Left colon (tissue), 2 donors: Measurements from ENCODE around the gene RBFOX2. TPM values are rescaled to one million over a fixed set of nuclear protein-coding genes. Genes with fewer than 3 reads are reported as not detected.

ENCODE experiments used
- ATAC-seq: fragments of 200-7000 bp; cut with Tn5 transposase; one replicate; pipeline ENCODE4 v1.9.1; 2020; ENCODE audit warnings: mild to moderate bottlenecking, moderate library complexity
- DNase-seq, 2 donors: peaks; one replicate each; pipeline ENCODE4 v3.0.0-alpha.2; 2020
- intact Hi-C, 2 donors: fragments of 100-400 bp; cut with DNase I in 1 of 2; cut with micrococcal nuclease in 1 of 2; formaldehyde crosslinking; loops; one replicate each; pipeline versions ENCODE4 v1.11.2 to v1.14.0; 2022; cut with DNase I, micrococcal nuclease
- total RNA-seq, 2 donors: library from RNA; stranded (reverse); fragmentation: NEBNext Ultra II Directional; extraction: Animal tissue kit (Norgen Biotek cat#: 25700); gene quantifications; one replicate each; pipeline ENCODE4 v1.2.1, GENCODE V29; 2021
- donor health status: DM: no; HTN: no; CAD: no.
- donor health status: DM: yes; HTN: yes; CAD: no.

Gene RBFOX2
- total RNA-seq, 2 donors from 2014 or later: 34.3 to 48.8 TPM

DNA sequence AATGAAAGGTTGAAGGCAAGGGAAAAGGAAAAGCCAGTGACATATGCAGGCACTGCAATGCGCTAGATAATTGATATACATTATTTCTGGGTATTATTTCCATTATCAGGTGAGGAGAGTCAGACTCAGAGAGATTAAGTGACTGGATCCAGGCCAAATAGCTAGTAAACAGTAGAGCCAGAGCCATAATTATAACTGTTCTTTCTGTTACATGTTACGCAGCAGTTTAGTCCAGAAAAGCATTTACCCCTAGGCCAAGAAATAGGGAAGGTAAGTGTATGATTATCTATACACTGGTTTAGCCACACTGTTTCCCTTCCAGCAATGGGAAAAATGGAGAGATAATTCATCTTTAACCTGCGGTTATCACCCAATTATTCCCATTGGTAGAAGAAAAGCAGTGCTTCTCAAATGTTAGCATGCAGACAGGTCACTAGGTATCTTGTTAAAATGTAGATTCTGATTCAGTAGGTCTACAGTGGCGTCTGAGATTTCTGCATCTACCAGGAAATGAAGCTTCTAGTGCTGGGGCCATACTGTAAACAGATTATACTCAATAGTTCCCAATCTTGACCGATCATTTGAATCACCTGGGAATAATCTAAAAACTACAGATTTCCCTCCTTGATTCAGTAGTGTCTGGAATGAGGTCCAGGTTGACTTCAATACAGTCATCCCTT lies 69.4 kb downstream of the RBFOX2 start:
- DNase-seq: no peak
- intact Hi-C loops: no loop called here
- ATAC-seq: no peak

DNA sequence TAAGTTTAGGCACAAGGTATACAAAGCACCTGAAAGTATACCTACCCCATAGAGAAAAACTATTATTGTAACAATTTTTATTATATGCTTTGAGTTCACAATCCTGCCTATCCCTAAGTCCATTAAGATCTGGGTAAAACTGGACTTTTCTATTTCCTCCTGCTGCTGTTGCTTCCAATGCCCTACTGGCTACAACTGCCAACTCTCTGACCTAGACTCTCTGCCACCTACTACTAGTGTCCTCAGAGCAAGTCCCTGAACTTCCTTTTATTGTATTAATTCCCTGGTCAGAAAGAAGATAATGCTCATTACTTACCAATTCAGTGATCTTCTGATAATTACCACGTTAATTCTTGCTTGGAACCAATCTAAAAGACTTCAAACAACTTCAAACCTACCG lies 70.3 kb downstream of the RBFOX2 start:
- ATAC-seq (no peak), DNase-seq (no peak)
- intact Hi-C loops: no loop called here

DNA sequence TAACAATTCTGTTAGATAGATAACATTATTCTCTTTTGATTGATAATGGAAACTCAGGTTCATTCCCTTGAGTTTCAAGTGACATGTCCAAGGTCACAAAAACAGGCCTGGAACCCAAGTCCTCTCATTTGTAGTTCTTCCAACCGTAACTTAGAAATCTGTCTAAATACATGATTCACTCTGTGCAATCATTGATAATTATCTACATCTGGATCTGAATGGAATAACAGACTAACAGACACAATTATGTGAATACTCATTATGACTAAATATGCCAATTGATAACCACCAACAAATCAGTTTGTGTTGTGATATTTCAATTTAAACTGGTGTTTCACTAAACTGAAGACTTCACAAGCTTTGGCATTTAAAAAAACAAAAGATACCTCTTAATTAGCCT lies 71.0 kb downstream of the RBFOX2 start:
- ATAC-seq (no peak), DNase-seq (no peak)
- intact Hi-C loops: no loop called here

DNA sequence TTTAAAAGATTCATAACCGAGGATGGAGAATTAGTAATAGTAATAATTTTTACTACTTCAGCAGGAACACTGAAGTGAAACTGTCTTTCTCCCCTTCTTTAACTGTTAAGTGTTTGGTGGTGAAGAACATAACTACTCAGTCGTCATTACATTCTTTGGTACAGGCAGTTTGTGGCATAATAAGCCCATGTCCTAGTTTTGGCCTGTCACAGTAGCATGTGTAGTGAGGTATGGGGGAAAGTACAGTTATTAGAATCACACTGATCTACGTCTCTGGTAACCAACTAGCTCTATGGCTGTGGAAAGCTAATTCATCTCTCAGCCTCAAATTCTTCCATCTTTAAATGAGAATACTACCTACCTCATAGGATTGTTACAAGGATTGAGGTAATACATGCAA lies 71.8 kb downstream of the RBFOX2 start:
- intact Hi-C loops: no loop called here
- DNase-seq (no peak), ATAC-seq (no peak)

DNA sequence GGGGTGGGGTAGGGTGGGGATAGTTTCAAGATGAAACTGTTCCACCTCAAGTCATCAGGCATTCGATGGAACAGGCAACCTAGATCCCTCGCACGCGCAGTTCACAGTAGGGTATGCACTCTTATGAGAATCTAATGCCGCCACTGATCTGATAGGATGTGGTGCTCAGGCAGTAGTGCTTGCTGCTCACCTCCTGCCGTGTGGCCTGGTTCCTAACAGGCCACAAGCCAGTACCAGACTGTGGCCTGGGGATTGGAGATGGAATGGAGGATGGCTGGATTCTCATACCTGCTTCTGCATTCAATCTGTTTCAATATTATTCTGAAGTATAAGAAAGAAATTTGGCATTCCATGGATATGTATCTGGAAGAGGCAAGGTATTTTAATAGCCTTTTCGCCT lies 73.1 kb downstream of the RBFOX2 start:
- no peak for ATAC-seq
- no peak for DNase-seq
- intact Hi-C loops: no loop called here

DNA sequence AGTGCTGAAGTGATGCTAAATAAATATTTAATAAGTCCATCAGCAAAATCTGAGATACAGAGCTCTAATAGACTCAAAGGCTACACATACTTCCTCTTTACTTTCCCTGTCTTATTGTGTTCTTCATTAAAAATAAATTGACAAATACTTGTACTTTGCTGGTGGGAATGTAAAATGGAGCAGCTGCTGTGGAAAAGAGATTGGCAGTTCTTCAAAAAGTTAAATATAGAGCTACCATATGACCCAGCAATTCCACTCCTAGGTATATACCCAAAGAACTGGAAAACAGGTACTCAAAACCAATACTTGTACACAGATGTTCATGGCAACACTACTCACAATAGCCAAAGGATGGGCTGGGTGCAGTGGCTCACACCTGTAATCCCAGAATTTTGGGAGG lies 76.0 kb downstream of the RBFOX2 start:
- intact Hi-C loops: no loop called here
- ATAC-seq (no peak), DNase-seq (no peak)

DNA sequence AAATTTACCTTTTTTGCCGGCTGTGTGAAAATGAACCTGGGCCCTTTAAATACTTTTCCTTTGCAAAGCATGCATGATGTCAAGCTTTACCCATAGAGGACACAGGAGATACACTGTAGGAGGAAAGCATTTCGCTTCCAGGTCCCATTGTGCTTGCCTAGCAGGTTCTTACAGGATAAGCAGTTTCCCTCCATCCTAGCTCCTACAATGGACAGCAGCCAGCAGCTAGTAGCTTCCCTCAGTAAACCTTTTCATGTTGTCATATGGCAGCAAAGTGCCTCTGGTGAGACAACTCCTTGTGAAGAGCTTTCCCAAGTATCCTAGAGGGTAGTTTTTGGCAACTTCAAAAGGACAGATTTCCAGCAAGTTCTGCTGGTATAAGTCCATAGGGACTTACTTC lies 78.4 kb downstream of the RBFOX2 start:
- ATAC-seq (no peak), DNase-seq (no peak)
- intact Hi-C loops: no loop called here

DNA sequence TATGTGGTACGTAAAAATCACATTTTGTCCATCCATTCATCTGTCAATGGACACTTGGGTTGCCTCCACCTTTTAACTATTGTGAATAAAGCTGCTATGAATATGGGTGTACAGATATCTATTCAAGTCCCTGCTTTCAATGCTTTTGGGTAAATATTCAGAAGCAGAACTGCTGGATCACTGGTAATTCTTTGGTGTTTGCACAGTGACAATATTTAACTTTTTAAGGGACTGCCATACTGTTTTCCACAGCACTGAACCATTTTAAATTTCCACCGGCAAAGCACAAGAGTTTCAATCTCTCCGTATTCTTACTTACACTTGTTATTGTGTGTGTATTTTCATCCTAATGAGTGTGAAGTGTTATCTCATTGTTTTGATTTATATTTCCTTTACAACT lies 79.4 kb downstream of the RBFOX2 start:
- ATAC-seq (no peak), DNase-seq (no peak)
- intact Hi-C loops: no loop called here

DNA sequence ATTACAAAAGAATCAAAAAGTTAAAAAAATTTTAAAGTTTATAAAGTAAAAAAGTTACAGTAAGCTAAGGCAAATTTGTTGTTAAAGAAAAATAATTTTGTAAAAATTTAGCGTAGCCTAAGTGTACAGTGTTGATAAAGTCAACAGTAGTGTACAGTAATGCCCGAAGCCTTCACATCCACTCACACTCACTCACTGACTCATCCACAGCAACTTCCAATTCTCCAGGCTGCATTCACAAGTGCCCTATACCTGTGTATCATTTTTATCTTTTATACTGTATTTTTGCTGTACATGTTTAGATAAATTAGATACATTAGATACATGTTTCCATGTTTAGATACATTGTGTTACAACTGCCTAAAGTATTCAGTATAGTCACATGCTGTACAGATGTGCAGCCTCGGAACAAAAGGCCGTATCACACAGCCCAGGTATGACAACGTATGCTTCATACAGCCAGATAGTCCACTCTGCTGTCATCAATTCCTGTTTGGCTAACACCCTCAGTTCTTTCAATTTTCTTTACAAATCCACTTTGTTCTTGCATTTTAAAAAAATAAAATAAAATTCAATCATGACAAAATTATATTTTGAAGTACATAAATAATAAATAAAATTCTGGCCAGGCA lies 80.7 kb downstream of the RBFOX2 start:
- intact Hi-C loops: no loop called here
- ATAC-seq: no peak

DNA sequence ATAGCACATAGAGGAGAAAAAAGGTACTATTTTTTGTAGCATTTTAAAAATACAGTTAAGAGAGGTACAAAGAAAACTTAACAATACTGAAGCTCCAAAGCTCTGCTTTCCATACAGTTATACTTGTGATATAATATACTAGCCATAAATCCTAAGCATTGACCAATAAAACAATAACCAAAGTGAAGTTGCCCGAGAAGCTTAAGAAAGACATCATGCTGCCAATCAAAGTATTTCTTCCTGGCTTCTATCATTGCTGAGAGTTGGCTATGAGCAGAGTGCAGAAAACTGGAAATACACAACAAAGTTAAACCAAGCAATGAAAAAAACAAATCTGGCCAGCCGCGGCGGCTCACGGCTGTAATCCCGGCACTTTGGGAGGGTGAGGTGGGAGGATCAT lies 84.2 kb downstream of the RBFOX2 start:
- DNase-seq (no peak), ATAC-seq (peak; percentile 78)
- intact Hi-C loops: no loop called here

More for the DNA sequence above, 80.7 kb downstream of the RBFOX2 start:
- no peak for DNase-seq

DNA sequence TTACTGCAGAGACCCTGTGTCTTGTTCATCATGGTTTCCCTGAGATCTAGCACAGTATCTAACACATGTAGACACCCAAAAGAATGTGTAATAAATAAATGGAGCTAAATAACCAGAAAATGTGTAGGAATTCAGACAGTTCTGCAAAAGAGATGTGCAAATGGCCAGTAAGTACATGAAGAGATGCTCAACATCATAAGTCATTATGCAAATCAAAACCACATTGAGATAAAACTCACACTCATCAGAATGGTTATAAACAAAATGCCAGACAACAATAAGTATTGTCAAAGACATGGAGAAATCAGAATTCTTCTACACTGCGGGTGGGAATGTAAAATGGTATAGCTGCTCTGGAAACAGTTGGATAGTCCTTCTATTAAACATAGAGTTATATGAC lies 88.5 kb downstream of the RBFOX2 start:
- intact Hi-C loops: no loop called here
- ATAC-seq: no peak
- no peak for DNase-seq

DNA sequence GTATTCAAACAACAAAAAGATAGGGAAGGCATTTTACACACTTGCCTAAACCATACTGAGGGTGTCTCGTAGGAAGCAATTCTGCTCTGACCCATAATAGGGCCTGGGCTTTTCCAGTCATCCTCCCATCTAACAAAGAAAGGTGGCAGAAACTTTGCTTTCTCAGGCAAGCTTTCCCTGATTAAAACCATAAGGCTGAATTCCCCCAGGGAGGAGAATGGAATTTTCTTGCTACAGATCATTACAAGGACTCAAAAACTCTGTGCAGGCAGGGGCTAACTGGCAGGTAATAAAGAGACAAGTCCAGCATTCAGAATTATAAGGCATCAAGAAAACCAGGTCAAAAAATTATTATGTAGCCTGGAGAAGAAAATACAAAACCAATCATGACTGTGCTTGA lies 90.4 kb downstream of the RBFOX2 start:
- intact Hi-C loops: no loop called here
- DNase-seq (no peak), ATAC-seq (no peak)

DNA sequence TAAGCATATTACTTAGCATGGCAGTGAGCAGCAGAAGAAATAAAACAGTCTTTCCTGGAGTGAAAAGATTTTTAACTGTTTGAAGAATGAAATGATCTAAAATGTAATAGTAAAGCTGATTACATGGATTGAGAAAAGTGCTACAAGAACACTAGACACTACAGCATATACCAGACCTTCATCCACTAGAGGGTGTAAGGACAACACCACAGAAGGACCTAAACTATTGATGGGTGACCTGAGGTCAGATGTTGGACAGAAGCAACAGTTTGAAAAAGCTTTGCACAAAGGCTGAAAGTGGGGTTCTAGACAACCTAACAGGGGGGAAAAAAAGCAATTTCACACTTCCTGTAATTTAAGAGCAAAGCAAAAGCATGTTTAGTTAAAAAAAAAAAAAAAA lies 97.7 kb downstream of the RBFOX2 start:
- intact Hi-C loops: loop anchor here in 1 of 2 donors (5.0 kb wide), 2 partner anchors 136 to 191 kb away; no protein-coding TSS in a partner anchor
- ATAC-seq: peak; percentile 96
- no peak for DNase-seq

DNA sequence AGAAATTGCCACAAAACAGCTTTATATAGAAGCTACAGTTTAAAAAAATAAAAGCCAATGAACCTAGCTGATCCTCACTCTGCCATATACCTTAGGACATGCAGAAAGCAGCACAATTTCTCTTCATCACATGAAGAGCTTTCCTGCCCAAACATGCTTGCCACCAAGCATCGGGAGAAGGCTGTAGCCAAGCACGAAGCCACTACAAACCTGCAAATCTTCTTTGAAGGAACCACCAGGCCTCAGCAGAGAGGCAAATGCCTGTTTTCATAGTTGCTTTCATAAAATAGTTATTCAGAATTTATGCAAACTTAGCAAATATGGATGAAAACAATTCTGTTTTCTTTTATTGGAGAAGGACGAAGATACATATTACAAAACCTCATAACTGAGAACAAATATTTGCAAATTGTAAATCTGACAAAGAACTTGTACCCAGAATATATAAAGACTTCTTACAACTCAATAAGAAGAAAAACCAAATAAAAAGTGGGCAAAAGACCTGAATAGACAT lies 100.3 kb downstream of the RBFOX2 start:
- no peak for ATAC-seq
- intact Hi-C loops: loop anchor here in 1 of 2 donors (5.0 to 10.0 kb wide), 2 partner anchors 174 to 291 kb away; no protein-coding TSS in a partner anchor

DNA sequence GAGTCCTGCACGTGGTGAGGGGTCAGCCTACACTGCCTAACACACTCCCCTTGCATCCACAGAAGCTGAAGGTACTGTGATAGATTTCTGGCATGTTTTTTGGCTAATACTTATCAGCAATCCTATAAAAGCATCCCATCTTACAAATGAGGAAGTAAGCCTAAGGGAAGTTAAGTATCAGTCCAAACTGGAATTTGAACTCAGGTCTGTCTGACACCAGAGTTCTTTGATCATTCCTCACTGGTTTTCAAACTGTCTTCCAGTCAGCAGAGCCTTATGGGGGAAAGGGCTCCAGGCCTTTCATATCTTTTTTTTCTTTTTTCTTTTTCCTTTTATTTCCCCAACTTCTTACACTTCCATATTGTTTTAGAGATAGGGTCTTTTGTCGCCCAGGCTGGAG lies 105.6 kb downstream of the RBFOX2 start:
- no peak for DNase-seq
- intact Hi-C loops: loop anchor here in 1 of 2 donors (5.0 to 10.0 kb wide), 2 partner anchors 168 to 296 kb away; no protein-coding TSS in a partner anchor
- peak; percentile 54 for ATAC-seq

More for the DNA sequence above, 100.3 kb downstream of the RBFOX2 start:
- DNase-seq: no peak

DNA sequence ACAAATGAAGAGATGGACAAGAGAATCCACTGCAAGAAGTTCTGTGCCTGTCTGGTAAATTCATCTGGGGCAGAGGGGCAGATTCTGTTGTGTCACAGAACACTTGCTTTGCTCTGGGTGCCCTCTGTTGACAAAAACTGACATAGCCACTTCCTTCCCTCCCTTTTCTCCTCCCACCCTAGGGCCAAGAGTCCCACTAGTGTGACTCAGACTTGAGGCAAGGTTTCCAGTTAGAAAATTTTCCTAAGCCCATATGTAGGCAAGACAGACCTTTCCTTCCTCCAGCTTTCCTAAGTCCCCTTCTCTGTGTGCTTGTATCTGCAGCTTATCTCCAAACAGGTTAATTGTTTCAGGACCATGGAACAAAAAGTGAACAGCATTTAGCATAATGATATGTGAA lies 106.8 kb downstream of the RBFOX2 start:
- peak; percentile 90 for ATAC-seq
- intact Hi-C loops: loop anchor here in 1 of 2 donors (5.0 to 10.0 kb wide), 2 partner anchors 167 to 294 kb away; no protein-coding TSS in a partner anchor
- DNase-seq: peak; percentile 53 to 66

DNA sequence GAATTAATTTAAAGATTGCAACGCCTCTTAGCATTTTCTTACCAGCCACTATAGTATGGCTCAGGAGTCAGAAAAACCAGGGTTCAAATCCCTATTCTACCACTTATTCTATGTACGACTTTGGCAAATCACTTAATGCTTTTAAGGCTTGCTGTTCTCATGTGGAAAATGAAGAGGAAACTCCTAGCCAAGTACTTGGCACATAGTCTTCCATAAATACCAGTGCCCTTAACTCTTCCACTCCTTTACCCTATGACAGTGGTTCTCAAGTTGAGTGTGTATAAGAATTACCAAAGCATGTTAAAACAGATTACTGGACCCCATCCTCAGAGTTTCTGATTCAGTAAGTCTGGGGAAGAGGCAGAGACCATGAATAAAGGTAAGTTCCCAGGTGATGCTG lies 107.6 kb downstream of the RBFOX2 start:
- ATAC-seq: no peak
- DNase-seq: no peak
- intact Hi-C loops: loop anchor here in 1 of 2 donors (5.0 to 10.0 kb wide), 2 partner anchors 166 to 294 kb away; no protein-coding TSS in a partner anchor

DNA sequence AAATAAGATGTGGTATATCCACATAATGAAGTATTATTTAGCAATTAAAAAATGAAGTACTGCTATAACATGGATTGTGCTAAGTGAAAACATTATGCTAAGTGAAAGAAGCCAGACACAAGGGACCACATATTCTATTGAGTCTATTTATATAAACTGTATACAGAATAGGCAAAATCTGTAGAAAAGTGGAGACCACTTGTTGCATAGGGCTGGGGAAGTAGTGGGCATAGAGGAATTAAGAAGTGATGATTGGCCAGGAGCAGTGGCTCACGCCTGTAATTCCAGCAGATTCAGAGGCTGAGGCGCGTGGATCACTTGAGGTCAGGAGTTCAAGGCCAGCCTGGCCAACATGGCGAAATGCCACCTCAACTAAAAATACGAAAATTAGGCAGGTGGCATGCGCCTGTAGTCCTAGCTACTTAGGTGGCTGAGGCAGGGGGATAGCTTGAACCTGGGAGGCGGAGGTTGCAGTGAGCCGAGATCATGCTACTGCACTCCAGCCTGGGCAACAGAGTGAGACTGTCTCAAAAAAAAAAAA lies 109.6 kb downstream of the RBFOX2 start:
- no peak for ATAC-seq
- intact Hi-C loops: loop anchor here in 1 of 2 donors (5.0 kb wide), 1 partner anchor 292 kb away; no protein-coding TSS in a partner anchor
- no peak for DNase-seq

DNA sequence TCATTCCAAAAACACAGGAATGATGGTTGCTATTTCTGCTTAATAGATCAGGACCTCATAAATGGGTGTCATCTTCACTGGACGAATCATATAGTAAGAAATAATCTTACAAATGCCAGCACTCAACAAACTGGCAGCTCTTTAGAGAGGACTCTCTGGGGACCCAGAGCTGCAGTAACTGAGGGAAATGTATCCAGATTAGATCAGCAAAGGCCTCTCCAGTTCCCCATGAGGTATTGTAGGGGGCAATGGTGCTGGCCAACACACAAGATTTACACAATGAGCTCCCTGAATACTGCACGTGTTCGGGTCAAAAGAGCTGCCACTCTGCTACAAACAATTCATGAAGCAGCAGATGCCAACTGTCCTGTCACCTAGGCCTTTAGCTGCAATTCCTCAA lies 110.2 kb downstream of the RBFOX2 start:
- intact Hi-C loops: loop anchor here in 1 of 2 donors (5.0 kb wide), 1 partner anchor 291 kb away; no protein-coding TSS in a partner anchor
- ATAC-seq: no peak

DNA sequence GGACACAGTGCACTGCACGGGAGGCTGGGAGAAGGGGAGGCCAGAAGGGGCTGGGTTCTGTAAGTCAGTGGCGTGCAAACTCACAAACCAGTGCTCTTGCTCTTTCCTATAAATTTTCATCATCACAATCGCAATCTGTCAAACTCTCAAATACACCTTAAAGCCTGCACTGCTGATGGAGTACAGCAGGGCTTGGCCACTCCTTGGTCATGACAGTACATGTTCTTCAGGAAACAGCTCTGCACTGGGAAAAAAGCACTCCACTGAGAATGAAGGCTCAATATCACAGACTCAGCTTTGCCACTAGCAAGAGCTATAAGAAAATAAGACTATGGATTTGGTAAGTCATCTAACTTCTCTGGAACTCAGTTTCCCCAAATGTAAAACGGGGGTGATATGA lies 111.0 kb downstream of the RBFOX2 start:
- DNase-seq (no peak), ATAC-seq (no peak)
- intact Hi-C loops: loop anchor here in 1 of 2 donors (5.0 kb wide), 1 partner anchor 290 kb away; no protein-coding TSS in a partner anchor

More for the DNA sequence above, 110.2 kb downstream of the RBFOX2 start:
- no peak for DNase-seq
